ENCODE measurements around the gene CEP126.

GRCh38 chr11:101917226-101917625 lies 2.4 kb downstream of the CEP126 start:
- TF ChIP-seq, protein P1, sequence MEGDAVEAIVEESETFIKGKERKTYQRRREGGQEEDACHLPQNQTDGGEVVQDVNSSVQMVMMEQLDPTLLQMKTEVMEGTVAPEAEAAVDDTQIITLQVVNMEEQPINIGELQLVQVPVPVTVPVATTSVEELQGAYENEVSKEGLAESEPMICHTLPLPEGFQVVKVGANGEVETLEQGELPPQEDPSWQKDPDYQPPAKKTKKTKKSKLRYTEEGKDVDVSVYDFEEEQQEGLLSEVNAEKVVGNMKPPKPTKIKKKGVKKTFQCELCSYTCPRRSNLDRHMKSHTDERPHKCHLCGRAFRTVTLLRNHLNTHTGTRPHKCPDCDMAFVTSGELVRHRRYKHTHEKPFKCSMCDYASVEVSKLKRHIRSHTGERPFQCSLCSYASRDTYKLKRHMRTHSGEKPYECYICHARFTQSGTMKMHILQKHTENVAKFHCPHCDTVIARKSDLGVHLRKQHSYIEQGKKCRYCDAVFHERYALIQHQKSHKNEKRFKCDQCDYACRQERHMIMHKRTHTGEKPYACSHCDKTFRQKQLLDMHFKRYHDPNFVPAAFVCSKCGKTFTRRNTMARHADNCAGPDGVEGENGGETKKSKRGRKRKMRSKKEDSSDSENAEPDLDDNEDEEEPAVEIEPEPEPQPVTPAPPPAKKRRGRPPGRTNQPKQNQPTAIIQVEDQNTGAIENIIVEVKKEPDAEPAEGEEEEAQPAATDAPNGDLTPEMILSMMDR (IDR thresholded peaks at IDR 0.05), result no peak
- TF ChIP-seq POLR2A (IDR thresholded peaks at IDR 0.05), result no peak
